HTERT RPE-1 (cell line): Measurements from ENCODE around the gene ST6GALNAC3.

Experiments
- in situ Hi-C: fragments of 300-500 bp; cut with MboI; formaldehyde crosslinking; loops from 4 replicates; pipeline ENCODE4 v1.14.3; 2020; ENCODE audit warnings: low sequenced_read_pairs

Gene ST6GALNAC3

GRCh38 chr1:76140227-76140626 is 65.7 kb downstream of the ST6GALNAC3 start:
- in situ Hi-C loops = no loop called here

GRCh38 chr1:76141929-76142328 is 67.4 kb downstream of the ST6GALNAC3 start:
- in situ Hi-C loops = no loop called here

- in situ Hi-C loops = no loop called here
Measured at GRCh38 chr1:76142771-76143540, 68.4 kb downstream of the ST6GALNAC3 start.

GRCh38 chr1:76144247-76144646 is 69.7 kb downstream of the ST6GALNAC3 start:
- in situ Hi-C loops = no loop called here

- in situ Hi-C loops = no loop called here
Measured at GRCh38 chr1:76145332-76145731, 70.8 kb downstream of the ST6GALNAC3 start.

- in situ Hi-C loops = no loop called here
Measured at GRCh38 chr1:76146184-76146583, 71.6 kb downstream of the ST6GALNAC3 start.

GRCh38 chr1:76147917-76148316 is 73.4 kb downstream of the ST6GALNAC3 start:
- in situ Hi-C loops = no loop called here

GRCh38 chr1:76148460-76148859 is 73.9 kb downstream of the ST6GALNAC3 start:
- in situ Hi-C loops = no loop called here

GRCh38 chr1:76153841-76154205 is 79.3 kb downstream of the ST6GALNAC3 start:
- in situ Hi-C loops = no loop called here

GRCh38 chr1:76154206-76154956 is 79.8 kb downstream of the ST6GALNAC3 start:
- in situ Hi-C loops = no loop called here

GRCh38 chr1:76156987-76157386 is 82.4 kb downstream of the ST6GALNAC3 start:
- in situ Hi-C loops = no loop called here

- in situ Hi-C loops = no loop called here
Measured at GRCh38 chr1:76158126-76158525, 83.6 kb downstream of the ST6GALNAC3 start.

- in situ Hi-C loops = no loop called here
Measured at GRCh38 chr1:76160225-76160624, 85.7 kb downstream of the ST6GALNAC3 start.

- in situ Hi-C loops = no loop called here
Measured at GRCh38 chr1:76161451-76161850, 86.9 kb downstream of the ST6GALNAC3 start.

- in situ Hi-C loops = no loop called here
Measured at GRCh38 chr1:76162254-76162653, 87.7 kb downstream of the ST6GALNAC3 start.

GRCh38 chr1:76164165-76164564 is 89.6 kb downstream of the ST6GALNAC3 start:
- in situ Hi-C loops = no loop called here

- in situ Hi-C loops = no loop called here
Measured at GRCh38 chr1:76170084-76170483, 95.5 kb downstream of the ST6GALNAC3 start.

- in situ Hi-C loops = no loop called here
Measured at GRCh38 chr1:76170513-76170912, 96.0 kb downstream of the ST6GALNAC3 start.

GRCh38 chr1:76176000-76176399 is 101.5 kb downstream of the ST6GALNAC3 start:
- in situ Hi-C loops = no loop called here

GRCh38 chr1:76177615-76178014 is 103.1 kb downstream of the ST6GALNAC3 start:
- in situ Hi-C loops = no loop called here

GRCh38 chr1:76179219-76179698 is 104.7 kb downstream of the ST6GALNAC3 start:
- in situ Hi-C loops = no loop called here

- in situ Hi-C loops = no loop called here
Measured at GRCh38 chr1:76185207-76185606, 110.7 kb downstream of the ST6GALNAC3 start.
